ENCODE measurements around the gene TCF25. TPM values are rescaled to one million over a fixed set of nuclear protein-coding genes. Genes with fewer than 3 reads are reported as not detected.
"Not testable (repeated sequence)": the region's sequence is repeated elsewhere in the genome, so short reads cannot be mapped to it uniquely, and the experiment has no call there.

Gene TCF25
- total RNA-seq, 1 donor from 2014 or later: 177 TPM

- FAIRE-seq (no peak), DNase-seq (ENCODE audit: low spot score in 2 of 2) (peak in 1 of 2 donors; percentile 58)
Measured at GRCh38 chr16:89917773-89918452, 44.5 kb downstream of the TCF25 start.

GRCh38 chr16:89918453-89919347, 45.3 kb downstream of the TCF25 start, which contains the start of gene MC1R:
Gene MC1R, plus strand, starts transcription at chr16:89918862. Its CDS starts 397 bp downstream, at chr16:89919259.
- no peak for FAIRE-seq

GRCh38 chr16:89919535-89920406, 46.4 kb downstream of the TCF25 start:
- DNase-seq (ENCODE audit: low spot score in 2 of 2) (no peak), FAIRE-seq (no peak)

More at GRCh38 chr16:89918453-89919347, 45.3 kb downstream of the TCF25 start, which contains the start of gene MC1R:
- no peak for DNase-seq (ENCODE audit: low spot score in 2 of 2)

GRCh38 chr16:89920723-89921122, 47.3 kb downstream of the TCF25 start:
- FAIRE-seq: no peak
- DNase-seq (ENCODE audit: low spot score in 2 of 2): no peak

- DNase-seq (ENCODE audit: low spot score in 2 of 2) (no peak), FAIRE-seq (no peak)
Measured at GRCh38 chr16:89921131-89921701, 47.8 kb downstream of the TCF25 start.

- FAIRE-seq (no peak), DNase-seq (ENCODE audit: low spot score in 2 of 2) (peak; percentile 49 to 69)
Measured at GRCh38 chr16:89921702-89922476, 48.5 kb downstream of the TCF25 start.

- no peak for FAIRE-seq
- peak; percentile 52 to 69 for DNase-seq (ENCODE audit: low spot score in 2 of 2)
Measured at GRCh38 chr16:89922477-89922883, 49.1 kb downstream of the TCF25 start.

- DNase-seq (ENCODE audit: low spot score in 2 of 2) (peak; percentile 95 to 99), FAIRE-seq (no peak)
Measured at GRCh38 chr16:89922884-89923639, 49.7 kb downstream of the TCF25 start, which contains the start of gene TUBB3. Gene TUBB3, plus strand, starts transcription at chr16:89923342. Its CDS starts 60 bp downstream, at chr16:89923402.

GRCh38 chr16:89923640-89924296, 50.4 kb downstream of the TCF25 start:
- FAIRE-seq (no peak), DNase-seq (ENCODE audit: low spot score in 2 of 2) (peak in 1 of 2 donors; percentile 35)

GRCh38 chr16:89924297-89924924, 51.0 kb downstream of the TCF25 start:
- no peak for FAIRE-seq

GRCh38 chr16:89924925-89925307, 51.5 kb downstream of the TCF25 start:
- no peak for DNase-seq (ENCODE audit: low spot score in 2 of 2)
- FAIRE-seq: no peak

More at GRCh38 chr16:89924297-89924924, 51.0 kb downstream of the TCF25 start:
- peak; percentile 56 to 64 for DNase-seq (ENCODE audit: low spot score in 2 of 2)

- FAIRE-seq (no peak), DNase-seq (ENCODE audit: low spot score in 2 of 2) (peak in 1 of 2 donors; percentile 30)
Measured at GRCh38 chr16:89925596-89926079, 52.2 kb downstream of the TCF25 start.

GRCh38 chr16:89931305-89931896, 58.0 kb downstream of the TCF25 start:
- DNase-seq (ENCODE audit: low spot score in 2 of 2): no peak

GRCh38 chr16:89931964-89932363, 58.6 kb downstream of the TCF25 start:
- DNase-seq (ENCODE audit: low spot score in 2 of 2) (no peak), FAIRE-seq (no peak)

More at GRCh38 chr16:89931305-89931896, 58.0 kb downstream of the TCF25 start:
- FAIRE-seq: no peak

GRCh38 chr16:89934019-89934418, 60.6 kb downstream of the TCF25 start:
- FAIRE-seq; DNase-seq (ENCODE audit: low spot score in 2 of 2): not testable (repeated sequence)

Measured in frontal cortex (tissue), 4 donors.